Right ventricle myocardium inferior (tissue), 1 donor: ENCODE data around the gene MBNL2. TPM values are rescaled to one million over a fixed set of nuclear protein-coding genes. Genes with fewer than 3 reads are reported as not detected.
"Not testable (repeated sequence)": the region's sequence is repeated elsewhere in the genome, so short reads cannot be mapped to it uniquely, and the experiment has no call there.

Experiments
- ATAC-seq: fragments of 200-7000 bp; cut with Tn5 transposase; one replicate; pipeline ENCODE4 v1.9.1; 2020; ENCODE audit warnings: mild to moderate bottlenecking, moderate library complexity
- DNase-seq: peaks from one replicate; pipeline ENCODE4 v3.0.0; 2021; ENCODE audit errors: missing footprints
- intact Hi-C: fragments of 100-400 bp; cut with DNase I; formaldehyde crosslinking; loops from one replicate; pipeline ENCODE4 v1.11.0; 2022
- total RNA-seq: library from RNA; stranded (reverse); fragmentation: NEBNext Ultra II Directional; extraction: Animal tissue kit (Norgen Biotek cat#: 25700); gene quantifications from one replicate; pipeline ENCODE4 v1.2.1, GENCODE V29; 2021
- donor health status: DM: no; HTN: yes; CAD: no; lungs with severe emphysema.

The MBNL2 gene
- total RNA-seq, 1 donor from 2014 or later: 69.1 TPM

GRCh38 chr13:97344265-97345175, 122.4 kb downstream of the MBNL2 start:
- DNase-seq (no peak), ATAC-seq (peak; percentile 85)
- intact Hi-C loops: loop anchor here (2.0 to 5.0 kb wide), 3 partner anchors 102 to 234 kb away; partner anchors contain the start of gene MBNL2

DNA sequence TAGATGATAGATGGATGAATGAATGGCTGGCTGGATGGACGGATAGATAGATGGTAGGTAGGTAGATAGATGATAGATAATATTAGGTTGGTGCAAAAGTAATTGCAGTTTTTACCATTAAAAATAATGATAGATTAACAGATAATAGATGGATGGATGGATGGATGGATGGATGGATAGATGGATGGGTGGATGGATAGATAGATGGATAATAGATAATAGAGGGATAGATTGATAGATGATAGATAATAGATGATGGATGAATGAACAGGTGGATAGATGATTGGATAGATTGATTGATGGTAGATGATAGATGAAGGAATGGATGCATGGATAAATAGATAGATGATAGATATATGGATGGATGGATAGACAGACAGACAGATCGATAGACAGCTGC, 124.0 kb downstream of the MBNL2 start:
- intact Hi-C loops: no loop called here
- ATAC-seq: no peak

DNA sequence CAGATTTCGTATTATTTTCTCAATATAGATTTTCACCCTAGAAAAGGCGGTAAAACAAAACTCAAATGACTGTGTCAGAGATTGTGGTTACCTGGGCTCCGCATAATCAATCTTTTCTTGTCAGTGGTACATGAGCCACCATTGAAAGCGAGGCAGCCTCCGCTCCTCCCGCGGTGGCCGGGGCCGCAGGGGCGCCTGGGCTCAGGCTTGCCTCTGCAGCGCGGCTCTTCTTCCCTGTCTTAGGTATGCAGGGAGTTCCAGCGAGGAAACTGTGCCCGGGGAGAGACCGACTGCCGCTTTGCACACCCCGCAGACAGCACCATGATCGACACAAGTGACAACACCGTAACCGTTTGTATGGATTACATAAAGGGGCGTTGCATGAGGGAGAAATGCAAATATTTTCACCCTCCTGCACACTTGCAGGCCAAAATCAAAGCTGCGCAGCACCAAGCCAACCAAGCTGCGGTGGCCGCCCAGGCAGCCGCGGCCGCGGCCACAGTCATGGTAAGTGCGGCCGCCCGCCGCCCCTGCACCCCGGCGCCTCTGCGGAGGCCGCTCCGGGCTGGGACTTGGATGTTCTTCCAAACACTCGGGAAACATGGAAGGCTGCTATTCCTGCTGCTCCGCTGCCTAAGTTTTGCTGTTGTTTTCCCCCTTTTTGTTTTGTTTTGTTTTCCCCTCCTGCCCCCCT, 124.6 kb downstream of the MBNL2 start:
- intact Hi-C loops: no loop called here
- ATAC-seq (no peak), DNase-seq (no peak)

More for the DNA sequence above, 124.0 kb downstream of the MBNL2 start:
- DNase-seq: no peak

GRCh38 chr13:97347255-97347932, 125.3 kb downstream of the MBNL2 start:
- DNase-seq (no peak), ATAC-seq (no peak)
- intact Hi-C loops: no loop called here

- DNase-seq (no peak), ATAC-seq (no peak)
- intact Hi-C loops: no loop called here
These were observed 126.5 kb downstream of the MBNL2 start for GRCh38 chr13:97348569-97349100.

GRCh38 chr13:97352012-97352411, 129.9 kb downstream of the MBNL2 start:
- intact Hi-C loops, DNase-seq: not testable (repeated sequence)
- ATAC-seq: peak; percentile 59

DNA sequence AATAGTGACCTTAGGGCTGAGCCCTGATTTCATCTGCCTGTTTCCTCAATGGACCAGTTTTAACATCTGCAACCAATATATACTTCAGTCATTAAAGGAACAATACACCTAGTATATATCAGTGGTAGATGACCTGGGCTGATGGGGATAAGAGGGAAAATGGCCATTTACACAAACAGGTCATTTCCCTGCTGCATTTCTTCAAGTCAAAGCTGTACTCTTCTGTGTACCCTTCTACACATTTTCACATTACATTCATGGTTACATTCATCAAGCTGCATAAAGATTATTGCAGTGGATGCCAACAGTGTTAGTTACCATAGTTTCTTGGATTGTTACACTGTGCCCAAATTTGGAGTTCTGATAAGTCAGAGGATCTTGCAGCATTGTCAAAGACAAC, 130.7 kb downstream of the MBNL2 start:
- intact Hi-C loops: no loop called here
- ATAC-seq (no peak), DNase-seq (no peak)

DNA sequence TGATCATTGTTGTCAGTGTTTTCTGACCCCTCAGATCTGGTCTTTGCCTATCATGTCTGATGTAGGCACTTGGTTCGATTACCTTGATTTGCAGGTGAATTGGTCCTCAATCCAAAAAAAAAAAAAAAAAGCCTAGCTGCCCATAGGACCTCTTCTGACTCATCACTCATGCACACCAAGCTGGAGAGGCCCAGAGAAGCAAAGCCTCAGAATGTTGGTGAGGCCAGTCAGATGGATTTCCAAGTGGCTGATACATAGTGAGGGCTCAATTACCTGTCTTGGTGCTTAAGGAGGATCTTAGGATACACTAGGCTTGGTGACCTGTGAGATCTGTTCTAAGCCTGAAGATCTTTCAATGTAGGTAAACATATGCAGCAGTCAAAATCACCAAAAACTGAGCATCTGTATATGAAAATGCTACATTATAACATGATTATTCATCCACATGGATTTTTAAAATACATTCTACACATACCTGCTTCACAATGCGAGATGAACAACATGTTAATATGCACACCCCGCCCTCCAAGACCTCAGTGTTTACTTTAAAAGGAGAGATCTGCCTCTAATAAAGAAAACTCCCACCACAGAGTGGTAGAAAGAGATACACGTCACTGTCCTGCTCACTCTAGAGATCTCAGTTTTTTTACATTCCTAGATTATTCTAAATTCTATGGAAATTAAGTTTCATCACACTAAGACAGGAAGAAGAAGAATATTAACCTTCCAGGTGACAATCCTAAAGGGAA, 132.0 kb downstream of the MBNL2 start:
- intact Hi-C loops: no loop called here
- ATAC-seq (no peak), DNase-seq (no peak)

DNA sequence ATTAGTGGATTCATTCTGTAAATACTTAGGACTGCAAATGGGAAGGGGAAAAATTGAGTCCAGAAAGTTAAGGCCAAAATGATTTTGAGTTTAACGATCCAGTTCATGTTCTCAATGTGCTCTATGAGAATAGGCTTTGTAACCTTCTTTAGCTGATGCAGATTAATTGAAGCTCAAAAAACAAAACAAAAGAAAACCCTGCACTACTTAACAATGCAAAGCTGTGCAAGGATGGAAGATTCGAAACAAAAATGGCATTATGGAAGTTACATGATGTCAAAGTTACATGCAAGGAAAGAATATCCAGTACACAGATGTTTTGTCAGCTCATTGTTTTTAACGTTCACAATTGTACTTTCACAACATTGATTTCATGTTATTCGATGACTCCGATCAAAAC, 132.7 kb downstream of the MBNL2 start:
- no peak for DNase-seq
- no peak for ATAC-seq
- intact Hi-C loops: loop anchor here (5.0 kb wide), 1 partner anchor 338 kb away; no protein-coding TSS in a partner anchor

DNA sequence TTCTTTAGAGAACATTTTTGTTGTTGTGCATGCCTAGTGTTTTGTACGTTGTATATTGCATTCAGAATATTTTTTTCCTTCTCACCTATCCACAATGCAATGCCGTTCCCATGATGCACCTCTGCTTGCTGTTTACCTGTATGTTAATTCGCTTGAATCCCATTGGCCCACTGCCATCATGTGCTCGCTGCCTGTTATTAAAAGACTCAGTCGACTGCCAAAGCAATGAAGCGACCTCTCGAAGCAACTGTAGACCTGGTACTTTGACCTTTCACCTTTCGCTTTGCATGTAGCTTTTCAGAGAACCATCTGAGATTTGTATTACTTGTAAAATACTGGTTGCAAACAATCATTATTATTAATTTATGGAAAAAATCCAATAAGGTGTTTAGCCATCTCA, 134.5 kb downstream of the MBNL2 start:
- intact Hi-C loops: loop anchor here (5.0 kb wide), 1 partner anchor 339 kb away; no protein-coding TSS in a partner anchor
- DNase-seq: no peak
- no peak for ATAC-seq

- DNase-seq: no peak
These were observed 137.3 kb downstream of the MBNL2 start for GRCh38 chr13:97359181-97360057.

DNA sequence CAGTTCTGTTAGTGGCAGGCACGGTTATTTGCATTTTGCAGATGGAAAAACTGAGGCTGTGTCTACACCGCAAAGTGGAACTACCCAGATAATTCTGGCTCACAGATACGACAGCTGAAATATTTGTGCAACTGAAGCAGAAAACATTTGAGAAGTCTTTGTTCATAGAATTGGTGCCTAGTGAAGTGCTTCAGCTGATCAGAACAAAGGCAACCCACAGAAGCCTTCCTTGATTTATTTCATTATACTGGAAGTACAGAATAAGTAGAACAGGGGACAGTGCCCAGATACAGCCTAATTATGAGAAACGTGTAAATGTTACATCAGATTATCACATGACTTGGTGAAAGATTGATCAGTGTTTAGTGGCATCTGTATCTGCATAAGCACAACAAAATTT, 138.5 kb downstream of the MBNL2 start:
- intact Hi-C loops: loop anchor here (10.0 kb wide), 1 partner anchor 444 kb away; no protein-coding TSS in a partner anchor

More at GRCh38 chr13:97359181-97360057, 137.3 kb downstream of the MBNL2 start:
- intact Hi-C loops: loop anchor here (1.0 to 10.0 kb wide), 4 partner anchors 137 to 445 kb away; partner anchors contain the start of gene MBNL2
- peak; percentile 91 for ATAC-seq

DNA sequence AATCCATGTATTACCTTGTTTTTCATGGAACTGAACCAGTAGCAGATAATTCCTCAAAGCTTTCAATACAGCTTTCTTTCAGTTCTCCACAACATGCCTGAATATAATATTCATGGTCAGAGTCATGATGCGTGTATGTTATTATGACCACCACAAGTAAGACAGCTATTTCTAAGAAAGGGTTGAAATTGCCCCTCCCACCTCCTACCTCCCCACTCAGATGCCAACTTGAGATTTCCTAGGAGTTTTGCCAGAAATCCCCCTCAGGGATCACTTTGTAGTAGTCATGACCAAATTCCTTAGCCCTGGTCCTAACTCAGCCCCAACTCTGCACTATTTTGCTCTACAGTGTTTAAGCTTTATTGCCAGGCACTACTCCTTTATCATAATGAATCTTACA, 141.9 kb downstream of the MBNL2 start:
- intact Hi-C loops: loop anchor here (10.0 kb wide), 1 partner anchor 441 kb away; no protein-coding TSS in a partner anchor
- no peak for DNase-seq
- ATAC-seq: no peak

More for the DNA sequence above, 138.5 kb downstream of the MBNL2 start:
- ATAC-seq: no peak
- no peak for DNase-seq

DNA sequence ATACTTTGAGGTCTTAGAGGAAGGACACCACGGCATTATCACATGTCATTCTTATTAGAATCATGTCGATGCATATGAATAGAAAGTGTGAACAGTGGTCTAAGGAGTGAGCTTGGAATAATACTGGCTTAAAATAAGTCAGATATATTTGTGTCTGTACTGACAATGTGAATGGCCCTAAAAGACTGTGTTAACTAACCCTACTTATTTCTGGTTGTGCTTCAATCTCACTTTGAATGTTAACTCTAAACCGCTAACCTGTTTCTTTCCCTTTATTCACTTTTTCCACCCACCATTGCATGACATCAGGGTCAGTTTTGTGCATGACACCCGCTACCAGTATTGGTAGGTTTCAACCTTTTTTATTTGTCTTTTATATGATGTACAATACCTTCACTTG, 142.7 kb downstream of the MBNL2 start:
- ATAC-seq (no peak), DNase-seq (no peak)
- intact Hi-C loops: loop anchor here (5.0 to 10.0 kb wide), 2 partner anchors 67 to 440 kb away; partner anchors contain the start of gene RAP2A

DNA sequence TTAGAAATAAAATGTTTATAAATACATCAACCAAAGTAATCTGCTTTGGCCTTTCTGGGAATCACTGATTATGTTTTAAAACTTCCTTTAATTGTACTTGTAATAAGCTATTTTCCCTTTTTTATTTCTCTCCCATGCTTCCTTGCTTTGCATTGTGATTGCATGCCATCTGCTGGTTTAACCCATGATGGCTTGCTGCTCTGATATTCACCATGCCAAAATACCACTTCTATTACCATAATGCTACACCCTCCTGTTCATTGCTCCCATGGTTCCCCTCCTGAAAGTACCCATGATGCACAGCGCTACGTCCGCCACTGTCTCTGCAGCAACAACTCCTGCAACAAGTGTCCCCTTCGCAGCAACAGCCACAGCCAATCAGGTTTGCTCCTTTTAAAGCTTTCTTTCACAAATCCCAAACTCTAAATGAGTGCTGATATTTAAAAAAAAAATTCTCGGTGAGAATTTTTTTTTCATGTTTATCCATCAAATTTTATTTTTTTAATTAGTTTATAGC, 144.1 kb downstream of the MBNL2 start:
- ATAC-seq (no peak), DNase-seq (no peak)
- intact Hi-C loops: loop anchor here (5.0 to 10.0 kb wide), 2 partner anchors 66 to 439 kb away; partner anchors contain the start of gene RAP2A

DNA sequence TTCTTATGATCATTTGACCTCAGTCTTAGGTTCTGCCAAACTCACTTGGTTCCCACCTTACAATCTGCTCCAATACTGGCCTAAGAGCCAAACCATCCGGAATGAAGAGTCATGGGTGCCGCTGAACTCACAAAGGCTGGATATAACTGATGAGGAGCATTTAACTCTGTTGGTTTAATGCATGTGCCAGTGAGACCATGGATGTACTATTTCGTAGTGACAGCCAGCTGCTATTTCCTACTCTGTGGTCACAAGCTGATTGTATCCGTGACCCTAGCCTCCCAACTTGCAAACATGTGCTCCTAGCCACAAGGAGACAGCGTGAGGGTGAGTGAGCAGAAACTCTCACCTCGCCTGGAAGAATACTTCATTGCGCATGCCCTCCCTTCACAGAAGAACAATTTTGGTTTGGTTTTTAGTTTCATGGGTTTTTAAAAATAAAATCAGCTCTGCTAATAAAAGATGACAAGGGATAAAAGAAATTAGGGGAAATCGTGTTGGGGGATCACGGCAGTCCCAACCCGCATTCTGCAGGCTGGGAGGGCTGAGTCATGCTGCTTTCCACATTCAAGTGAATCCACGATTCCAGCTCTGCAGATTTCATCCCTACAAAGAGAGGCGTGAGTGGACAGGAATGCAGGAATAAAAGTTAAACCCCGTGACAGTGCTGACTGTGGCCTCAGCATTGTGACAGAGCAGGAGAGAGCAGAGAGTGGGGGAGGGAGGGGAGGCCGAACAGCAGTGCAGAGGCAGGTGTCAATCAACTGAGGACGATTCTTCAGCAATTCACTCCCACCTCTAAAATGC, 145.1 kb downstream of the MBNL2 start:
- ATAC-seq: no peak
- intact Hi-C loops: loop anchor here (5.0 to 10.0 kb wide), 2 partner anchors 65 to 438 kb away; partner anchors contain the start of gene RAP2A

More for the DNA sequence above, 145.1 kb downstream of the MBNL2 start:
- no peak for DNase-seq
